GM21526 (cell line): Measurements from ENCODE around the gene RSAD1.

Experiments
- ATAC-seq: cut with Tn5 transposase; IDR thresholded peaks from one replicate; pipeline ENCODE4 v1.9.1; 2021; ENCODE audit warnings: moderate library complexity; ENCODE audit not compliant: unreplicated experiment, low FRiP score

Gene RSAD1

DNA sequence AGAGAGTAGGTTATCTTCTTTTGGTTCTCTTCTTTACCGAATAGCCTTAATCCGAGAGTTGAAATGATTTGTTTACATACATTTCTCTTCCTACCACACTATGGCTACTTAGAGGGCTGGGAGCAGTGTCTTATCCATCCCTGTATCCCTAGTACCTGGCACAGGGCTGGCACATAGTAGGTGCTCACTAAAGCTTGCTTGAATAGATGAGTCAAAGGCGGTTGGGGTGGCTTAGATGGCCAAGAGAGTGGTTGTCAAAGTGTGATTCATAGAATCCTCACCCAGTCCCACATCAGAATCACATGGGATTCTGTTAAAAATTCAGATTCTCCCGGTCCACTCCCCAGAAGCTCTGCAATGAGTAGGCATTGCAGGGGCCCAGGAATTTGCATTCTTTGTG, 21.0 kb upstream of the RSAD1 start:
- no peak for ATAC-seq

DNA sequence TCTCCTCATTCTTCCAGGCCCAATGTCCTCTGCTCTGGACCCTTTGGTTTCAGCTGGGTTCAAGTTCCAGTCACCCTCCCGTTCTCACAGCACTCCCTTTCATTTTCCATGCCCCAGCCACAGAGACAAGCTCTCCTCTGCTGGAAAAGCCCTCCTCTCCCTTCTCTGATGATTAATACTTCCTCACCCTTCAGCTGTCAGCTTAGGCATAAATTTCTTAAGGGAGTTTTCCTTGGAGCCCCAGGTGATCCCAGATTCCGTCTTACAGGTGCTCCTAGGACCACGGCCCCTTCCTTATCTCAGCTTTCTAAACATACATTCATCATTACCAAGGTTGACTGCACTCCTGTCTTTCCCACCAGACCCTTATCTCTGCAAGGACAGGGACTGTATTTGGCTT, 20.4 kb upstream of the RSAD1 start:
- no peak for ATAC-seq

GRCh38 chr17:50458701-50459676, 19.7 kb upstream of the RSAD1 start:
- no peak for ATAC-seq

- no peak for ATAC-seq
These were observed 18.9 kb upstream of the RSAD1 start for GRCh38 chr17:50459756-50460155.

GRCh38 chr17:50460831-50461526, 17.7 kb upstream of the RSAD1 start:
- no peak for ATAC-seq

DNA sequence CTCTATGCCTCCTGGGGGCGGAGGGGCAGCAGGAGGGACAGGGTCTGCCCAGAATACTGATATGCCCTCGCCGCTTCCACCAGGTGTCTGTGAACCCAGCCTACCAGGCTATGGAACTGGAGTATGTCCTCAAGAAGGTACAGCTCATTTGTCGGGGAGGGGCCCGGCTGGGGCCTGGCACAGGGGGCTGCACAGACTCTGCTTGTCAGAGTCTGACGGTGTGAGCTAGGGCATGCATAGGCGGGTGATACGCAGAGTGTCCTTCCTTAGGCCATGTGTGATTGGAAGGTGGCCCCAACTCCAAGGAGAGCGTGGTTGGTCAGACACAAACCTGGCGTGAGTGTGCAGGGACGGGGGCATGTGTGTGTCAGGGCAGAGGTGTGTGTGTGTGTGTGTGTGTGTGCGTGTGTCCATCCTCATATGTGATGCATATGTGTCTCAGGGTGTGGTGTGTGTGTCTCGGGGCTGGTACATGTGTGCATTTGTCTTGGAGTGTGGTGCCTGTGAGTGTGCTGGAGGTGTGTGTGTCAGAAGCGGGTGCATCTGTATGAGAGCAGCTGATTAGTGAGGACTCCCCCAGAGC, 17.0 kb upstream of the RSAD1 start:
- ATAC-seq = no peak

GRCh38 chr17:50462446-50462845, 16.2 kb upstream of the RSAD1 start:
- no peak for ATAC-seq

- ATAC-seq = no peak
These were observed 14.5 kb upstream of the RSAD1 start for GRCh38 chr17:50464121-50464520.

GRCh38 chr17:50464736-50465135, 13.9 kb upstream of the RSAD1 start:
- ATAC-seq = no peak

- no peak for ATAC-seq
These were observed 13.5 kb upstream of the RSAD1 start for GRCh38 chr17:50465171-50465570.

- ATAC-seq = no peak
These were observed 13.0 kb upstream of the RSAD1 start for GRCh38 chr17:50465635-50466034.

DNA sequence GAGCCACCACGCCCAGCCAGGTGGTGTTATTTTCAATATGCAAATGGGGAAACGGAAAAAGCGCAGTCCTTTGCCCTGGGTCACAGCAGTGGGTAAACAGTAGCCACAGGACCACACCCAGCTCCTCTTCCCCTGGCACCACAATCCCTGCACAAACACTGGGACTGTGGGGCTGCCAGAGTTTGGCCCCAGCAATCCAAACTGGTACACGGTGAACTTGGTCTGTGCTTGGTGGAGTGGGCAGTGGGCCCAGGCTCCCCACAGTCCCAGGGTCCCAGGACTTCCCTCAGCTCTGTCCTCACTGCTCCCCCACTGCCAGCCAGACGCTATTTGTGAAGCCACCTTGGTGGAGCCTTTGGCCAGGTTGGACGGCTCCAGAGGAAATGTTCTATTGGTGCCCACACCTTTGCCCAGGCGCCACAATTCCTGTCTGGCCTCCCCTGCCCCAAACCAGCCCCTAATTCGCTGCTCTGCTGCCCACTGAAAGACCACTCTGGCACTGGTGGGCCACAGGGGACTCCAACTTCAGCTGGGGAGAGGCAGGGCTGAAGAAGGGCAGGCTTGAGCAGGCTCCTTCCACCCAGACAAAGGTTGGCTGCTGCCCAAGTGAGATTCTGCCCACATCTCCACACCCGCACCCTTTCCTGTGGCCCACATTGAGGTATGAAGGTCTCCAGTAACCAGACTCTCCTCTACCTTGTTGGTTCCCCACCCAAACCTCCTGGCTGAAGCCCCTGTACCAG, 12.1 kb upstream of the RSAD1 start:
- ATAC-seq = no peak

DNA sequence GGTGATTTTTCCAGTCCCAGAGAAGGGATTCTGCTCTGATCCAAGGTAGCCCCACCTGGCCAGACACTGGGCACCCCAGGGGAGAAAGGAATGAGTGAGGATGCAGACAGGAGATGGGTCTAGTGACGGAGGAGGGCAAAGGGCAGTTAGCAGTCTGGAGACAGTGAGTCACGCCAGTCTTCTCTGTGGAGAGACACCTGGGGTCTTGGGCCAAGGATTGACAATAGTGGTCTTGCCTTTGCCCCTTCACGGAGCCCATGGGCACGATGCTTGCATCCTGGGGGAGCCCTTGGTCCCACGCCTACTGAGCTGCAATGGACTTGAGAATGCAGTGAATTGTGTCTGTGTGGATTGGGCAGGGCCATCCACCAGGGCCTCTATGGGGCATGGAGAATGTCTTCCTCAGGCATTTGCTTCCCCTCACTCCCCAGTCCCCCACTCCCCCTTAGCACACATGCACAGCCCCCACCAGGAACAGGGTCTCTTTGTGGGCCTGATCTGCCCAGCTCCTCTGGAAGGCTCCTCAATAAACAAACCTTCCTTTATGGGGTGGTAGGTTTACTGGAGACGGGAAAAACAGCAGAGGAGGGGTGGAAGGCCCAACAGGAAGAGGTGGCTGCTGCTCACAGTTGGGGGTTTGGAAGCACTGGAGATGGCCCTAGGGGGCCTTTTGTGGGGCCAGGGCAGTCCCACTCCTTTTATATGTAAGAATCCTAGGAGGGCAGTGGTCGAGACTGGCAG, 11.4 kb upstream of the RSAD1 start:
- ATAC-seq = no peak

- ATAC-seq = no peak
These were observed 10.8 kb upstream of the RSAD1 start for GRCh38 chr17:50467855-50468303.

GRCh38 chr17:50468304-50469207, 10.1 kb upstream of the RSAD1 start, which contains the start of gene CHAD:
Gene CHAD, minus strand, starts transcription at chr17:50468880. Its CDS starts 67 bp downstream, at chr17:50468813.
- ATAC-seq = no peak

DNA sequence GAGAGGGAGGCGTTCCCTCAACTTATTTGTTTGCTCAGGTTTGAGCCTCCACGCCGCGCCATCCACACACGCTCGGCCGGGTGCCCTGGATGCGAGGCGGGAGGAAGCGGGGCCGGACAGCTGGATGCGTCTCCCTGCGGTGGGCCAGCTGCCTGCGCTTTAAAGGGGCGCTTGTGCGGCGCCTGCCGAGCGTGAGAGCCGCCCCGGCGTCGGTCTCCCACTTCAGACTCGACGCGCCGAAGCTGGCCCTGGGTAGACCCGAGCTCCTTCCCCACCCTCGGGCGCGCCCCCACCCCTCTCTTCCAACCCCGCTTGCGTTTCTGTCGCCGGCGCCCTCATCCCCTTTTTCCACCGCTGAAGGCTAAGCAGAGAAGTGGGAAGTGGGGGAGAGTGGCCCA, 9.5 kb upstream of the RSAD1 start:
- no peak for ATAC-seq

- ATAC-seq = no peak
These were observed 8.9 kb upstream of the RSAD1 start for GRCh38 chr17:50469671-50470305.

DNA sequence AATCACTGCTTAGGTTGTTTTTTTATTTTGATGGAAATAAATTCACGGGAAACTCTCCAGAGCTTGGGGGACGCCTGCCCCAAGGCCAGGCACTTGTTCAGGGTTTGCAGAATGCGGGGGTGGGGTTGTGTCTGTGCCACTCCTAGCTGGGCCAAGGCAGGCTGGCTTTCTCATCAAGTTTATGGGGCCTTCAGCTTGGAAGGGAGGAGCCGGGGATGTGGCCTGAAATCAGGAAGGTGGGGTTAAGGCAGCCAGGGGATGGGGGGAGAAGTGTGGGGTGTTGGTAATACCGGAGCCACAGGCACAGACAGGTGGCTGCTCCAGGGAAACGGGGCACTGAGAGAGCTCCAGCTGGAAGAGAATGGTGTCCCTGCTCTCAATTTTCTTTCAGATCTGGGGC, 8.2 kb upstream of the RSAD1 start:
- ATAC-seq = no peak
